Bronchial epithelial cell (primary cell): ENCODE results near the gene FKTN. TPM values are rescaled to one million over a fixed set of nuclear protein-coding genes. Genes with fewer than 3 reads are reported as not detected.
A peak's percentile ranks its signal among the peaks of the same experiment; 100 is the strongest.

Experiments
- DNase-seq: peaks from one replicate; pipeline ENCODE4 v3.0.0-alpha.2; 2010; ENCODE audit warnings: low read depth
- FAIRE-seq: peaks from 2 replicates; lab custom pipeline; 2011; peaks lifted over from hg19 to GRCh38; lab: Jason Lieb, UNC
- H3K27me3 ChIP-seq: 2 replicates; pipeline ENCODE4 v1.5.1; 2011; ENCODE audit warnings: low read length; ENCODE audit not compliant: control insufficient read depth, insufficient read depth
- H3K36me3 ChIP-seq: 2 replicates; pipeline ENCODE4 v1.5.1; 2011; ENCODE audit warnings: low read length; ENCODE audit not compliant: control insufficient read depth, insufficient read depth
- H3K4me3 ChIP-seq: 2 replicates; pipeline ENCODE4 v1.5.1; 2011; ENCODE audit warnings: mild to moderate bottlenecking, low read depth, low read length, control low read depth
- CTCF ChIP-seq: IDR thresholded peaks from 2 replicates; pipeline ENCODE4 v1.5.1; 2011; ENCODE audit warnings: mild to moderate bottlenecking, moderate library complexity, low read length, control low read depth, inconsistent platforms; ENCODE audit not compliant: insufficient read depth, severe bottlenecking
- total RNA-seq: library from RNA; depleted of rRNA; stranded (reverse); fragments of >200 nt; gene quantifications from 2 replicates; pipeline ENCODE4 v1.2.1, GENCODE V29; 2014

Gene FKTN
- total RNA-seq, 1 donor from 2014 or later, result 17.9 TPM

- Histone ChIP-seq H3K36me3 (no peaks in the 10 kb centered on the region), H3K27me3 (no peaks in the 10 kb centered on the region), H3K4me3 (no peak overlapping the region)
- no peak for TF ChIP-seq CTCF
- DNase-seq (peak; percentile 29), FAIRE-seq (peak; percentile 36)
Observed at GRCh38 chr9:105647595-105648349, 89.8 kb downstream of the FKTN start.

- no peak for DNase-seq
- FAIRE-seq, result no peak
Observed at GRCh38 chr9:105651806-105652205, 93.9 kb downstream of the FKTN start.

GRCh38 chr9:105656131-105656921, 98.4 kb downstream of the FKTN start:
- Histone ChIP-seq H3K4me3 (peak overlapping the region; percentile 40), H3K27me3 (peaks cover 6% of the 10 kb centered on the region), H3K36me3 (no peaks in the 10 kb centered on the region)
- no peak for DNase-seq
- peak; percentile 17 for TF ChIP-seq CTCF
- FAIRE-seq, result no peak

More at GRCh38 chr9:105651806-105652205, 93.9 kb downstream of the FKTN start:
- Histone ChIP-seq H3K36me3 (no peaks in the 10 kb centered on the region), H3K4me3 (no peak overlapping the region), H3K27me3 (peaks cover 2% of the 10 kb centered on the region)
- TF ChIP-seq CTCF, result no peak

GRCh38 chr9:105658351-105658750, 100.4 kb downstream of the FKTN start:
- DNase-seq (no peak), FAIRE-seq (no peak)
- Histone ChIP-seq H3K36me3 (no peaks in the 10 kb centered on the region), H3K4me3 (no peak overlapping the region), H3K27me3 (peaks cover 6% of the 10 kb centered on the region)
- TF ChIP-seq CTCF, result no peak

GRCh38 chr9:105661011-105661410, 103.1 kb downstream of the FKTN start:
- DNase-seq (no peak), FAIRE-seq (no peak)
- TF ChIP-seq CTCF, result no peak
- H3K27me3 ChIP-seq, result peaks cover 3% of the 10 kb centered on the region
- H3K36me3 ChIP-seq, result no peaks in the 10 kb centered on the region
- H3K4me3 ChIP-seq, result no peak overlapping the region
